ENCODE results near the gene SNCAIP. TPM values are rescaled to one million over a fixed set of nuclear protein-coding genes. Genes with fewer than 3 reads are reported as not detected.

Gene SNCAIP
- total RNA-seq, 1 experiment from 2014 or later: 3.0 TPM

GRCh38 chr5:122465994-122466393, 154.0 kb downstream of the SNCAIP start:
- Histone ChIP-seq H3K18ac (ENCODE audit: insufficient read length, low read depth, low read length) (no peak overlapping the region), H2BK12ac (ENCODE audit: insufficient read length, low read depth, low read length) (no peak overlapping the region), H3K23ac (ENCODE audit: insufficient read length, low read depth, low read length) (no peak overlapping the region), H3K79me1 (ENCODE audit: insufficient read depth, low read depth, low read length, poor library complexity, severe bottlenecking) (no peaks in the 10 kb centered on the region), H3K4ac (ENCODE audit: low read depth, low read length) (no peak overlapping the region), H4K5ac (ENCODE audit: insufficient read length, low read depth, low read length) (no peak overlapping the region), H3K27me3 (ENCODE audit: insufficient read depth, low read length) (no peaks in the 10 kb centered on the region), H3K4me2 (ENCODE audit: insufficient read depth, insufficient read length, low read length) (no peak overlapping the region), H2BK20ac (ENCODE audit: low read depth, low read length, poor library complexity, severe bottlenecking) (no peak overlapping the region), H3K14ac (ENCODE audit: insufficient read depth, low read length) (no peak overlapping the region), H2BK15ac (ENCODE audit: low read depth, low read length) (no peak overlapping the region), H3K56ac (ENCODE audit: insufficient read length, low read depth, low read length) (no peak overlapping the region), H4K20me1 (ENCODE audit: control insufficient read depth, insufficient read depth, insufficient read length) (no peaks in the 10 kb centered on the region), H2BK5ac (ENCODE audit: insufficient read length, low read length) (no peak overlapping the region), H3K4me1 (ENCODE audit: insufficient read depth, low read length) (peaks cover 2% of the 10 kb centered on the region; the same call in 1 of the 2 replicates), H3T11ph (ENCODE audit: low read length) (no peak overlapping the region), H2BK120ac (ENCODE audit: low read depth, low read length, poor library complexity, severe bottlenecking) (no peak overlapping the region), H3K27ac (ENCODE audit: insufficient read length, low read depth, low read length) (no peak overlapping the region), H3K23me2 (ENCODE audit: insufficient read length, low read depth, low read length, poor library complexity, severe bottlenecking) (no peaks in the 10 kb centered on the region), H3K9ac (ENCODE audit: extremely low read depth, insufficient read length, low read length) (no peak overlapping the region), H2AK5ac (ENCODE audit: insufficient read length, low read length) (no peak overlapping the region), H4K91ac (ENCODE audit: insufficient read length, low read depth, low read length) (no peak overlapping the region), H3K79me2 (ENCODE audit: insufficient read depth, low read length) (no peaks in the 10 kb centered on the region), H3K9me3 (ENCODE audit: control insufficient read depth, low read depth, low read length) (no peaks in the 10 kb centered on the region), H4K8ac (replicated peaks; ENCODE audit: insufficient read length, low read depth, low read length) (no peak overlapping the region), H2AFZ (ENCODE audit: low read length) (no peak overlapping the region)
- Mint-ChIP-seq H3K4me1 (peaks cover 36 to 58% of the 10 kb centered on the region in 2 experiments), H3K9me3 (no peaks in the 10 kb centered on the region), H3K36me3 (ENCODE audit: insufficient read depth in 1 of 3, low read depth in 3 of 3) (peaks cover 0 to 3% (median 2%) of the 10 kb centered on the region in 3 experiments; a peak in 4 of 7 replicates), H3K27ac (peak overlapping the region in 1 of 3 experiments; percentile 70; a peak in 1 of 7 replicates), H3K4me3 (no peak overlapping the region), H3K27me3 (ENCODE audit: low read depth) (no peaks in the 10 kb centered on the region)
- no peak for TF ChIP-seq CTCF (conservative IDR thresholded peaks at IDR 0.05)
- no CpG with 5 or more reads among the region's 4 CpGs for WGBS (ENCODE audit: extremely low coverage, insufficient read length, low lambda C conversion rate)
- DNase-seq: no peak
